Adrenal gland (tissue), 5 donors: Measurements from ENCODE around the gene CLSTN1.

Source experiments
- POLR2A ChIP-seq, 2 donors: fragments of 450-650 bp; IDR thresholded peaks; one replicate each; pipeline ENCODE4 v1.6.1; 2017; ENCODE audit warnings: antibody characterized with exemption in 2 of 2, mild to moderate bottlenecking in 2 of 2, moderate library complexity in 1 of 2
- TF ChIP-seq, protein P1 (sequence below), 6 experiments: fragments of 450-650 bp in 4 of 6; fragments of 200-600 bp in 2 of 6; sonication (generic) in 1 of 6; IDR thresholded peaks; 1 replicate in 5 of 6; 2 replicates in 1 of 6; pipeline versions ENCODE4 v1.5.1 to v1.8.0; 2016 to 2021; ENCODE audit warnings: antibody characterized with exemption in 6 of 6, mild to moderate bottlenecking in 2 of 6, moderate library complexity in 1 of 6
- donor health status: DM: no; HTN: no; CAD: no.

DNA sequence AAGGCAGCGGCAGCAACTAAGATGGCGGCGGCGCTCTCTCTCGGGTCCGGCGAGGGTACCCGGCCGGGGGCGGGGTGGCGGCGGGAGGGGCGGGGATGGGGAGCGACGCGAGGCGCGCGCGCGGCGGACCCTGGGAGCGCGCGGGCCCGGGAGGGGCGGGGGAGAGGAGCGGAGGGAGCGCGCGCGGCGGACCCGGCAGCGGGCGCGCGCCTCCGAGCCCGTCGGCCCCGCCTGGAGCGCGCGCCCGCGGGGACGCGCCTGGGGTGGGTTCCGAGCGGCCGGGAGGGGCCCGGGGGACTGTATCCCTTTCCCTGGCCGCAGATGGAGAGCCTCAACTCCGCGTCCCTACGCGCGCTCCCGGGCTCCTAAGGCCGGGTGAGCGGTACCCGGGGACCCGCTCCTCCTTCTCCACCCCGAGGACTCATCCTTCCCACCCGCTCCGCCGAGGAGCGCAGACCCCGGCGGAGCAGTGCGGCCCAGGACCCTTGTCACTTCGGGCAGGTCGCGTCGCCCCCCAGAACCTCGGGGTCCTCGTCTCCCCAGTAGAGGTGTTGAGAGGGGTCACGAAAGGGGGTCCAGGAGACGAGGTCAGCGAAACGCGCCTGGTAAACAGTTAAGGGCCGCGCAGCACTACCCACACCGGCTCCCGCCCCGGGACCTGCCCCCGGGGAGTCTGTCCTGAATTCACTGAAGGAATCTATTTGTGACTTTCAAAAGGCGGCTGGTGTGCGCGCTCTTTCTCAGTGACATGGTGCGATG lies at the start of gene CLSTN1:
- TF ChIP-seq, protein P1, sequence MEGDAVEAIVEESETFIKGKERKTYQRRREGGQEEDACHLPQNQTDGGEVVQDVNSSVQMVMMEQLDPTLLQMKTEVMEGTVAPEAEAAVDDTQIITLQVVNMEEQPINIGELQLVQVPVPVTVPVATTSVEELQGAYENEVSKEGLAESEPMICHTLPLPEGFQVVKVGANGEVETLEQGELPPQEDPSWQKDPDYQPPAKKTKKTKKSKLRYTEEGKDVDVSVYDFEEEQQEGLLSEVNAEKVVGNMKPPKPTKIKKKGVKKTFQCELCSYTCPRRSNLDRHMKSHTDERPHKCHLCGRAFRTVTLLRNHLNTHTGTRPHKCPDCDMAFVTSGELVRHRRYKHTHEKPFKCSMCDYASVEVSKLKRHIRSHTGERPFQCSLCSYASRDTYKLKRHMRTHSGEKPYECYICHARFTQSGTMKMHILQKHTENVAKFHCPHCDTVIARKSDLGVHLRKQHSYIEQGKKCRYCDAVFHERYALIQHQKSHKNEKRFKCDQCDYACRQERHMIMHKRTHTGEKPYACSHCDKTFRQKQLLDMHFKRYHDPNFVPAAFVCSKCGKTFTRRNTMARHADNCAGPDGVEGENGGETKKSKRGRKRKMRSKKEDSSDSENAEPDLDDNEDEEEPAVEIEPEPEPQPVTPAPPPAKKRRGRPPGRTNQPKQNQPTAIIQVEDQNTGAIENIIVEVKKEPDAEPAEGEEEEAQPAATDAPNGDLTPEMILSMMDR (IDR thresholded peaks at IDR 0.05) = no peak
- TF ChIP-seq POLR2A (IDR thresholded peaks at IDR 0.05) = peak in 1 of 2 donors; percentile 58
